Measurements from ENCODE around the gene IRF6.

DNA sequence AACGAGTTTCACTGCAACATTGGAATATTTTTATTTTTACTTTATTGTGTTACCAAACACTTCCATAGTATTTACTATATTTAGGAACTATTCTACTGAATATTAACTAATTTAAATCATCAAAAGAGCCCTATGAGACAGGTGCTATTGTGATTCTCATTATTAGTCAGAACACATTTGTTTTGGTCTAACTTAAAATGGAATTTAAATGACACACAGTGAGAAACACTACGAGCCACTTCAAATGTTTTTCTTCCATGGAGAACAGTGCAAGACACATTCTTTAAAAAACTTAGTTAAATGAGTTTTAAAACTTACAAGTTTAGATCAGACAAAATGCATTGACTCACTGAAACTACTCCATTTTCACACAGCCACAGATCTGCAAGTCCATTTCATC, 56.7 kb downstream of the IRF6 start:
- TF ChIP-seq RARB (CRISPR knock-in tag; IDR thresholded peaks at IDR 0.05) (no peak), PPARA (CRISPR knock-in tag; IDR thresholded peaks at IDR 0.05; ENCODE audit: borderline replicate concordance) (no peak), SNAI2 (CRISPR knock-in tag; IDR thresholded peaks at IDR 0.05) (no peak), ESRRG (CRISPR knock-in tag; IDR thresholded peaks at IDR 0.05) (no peak), ARNTL (CRISPR knock-in tag; IDR thresholded peaks at IDR 0.05; ENCODE audit: borderline replicate concordance, low read depth) (no peak), GLIS3 (CRISPR knock-in tag; IDR thresholded peaks at IDR 0.05) (no peak), ZNF8 (CRISPR knock-in tag; IDR thresholded peaks at IDR 0.05) (no peak), CSDC2 (CRISPR knock-in tag; IDR thresholded peaks at IDR 0.05) (no peak), ZFP30 (CRISPR knock-in tag; IDR thresholded peaks at IDR 0.05) (no peak), ZFP3 (CRISPR knock-in tag; IDR thresholded peaks at IDR 0.05) (no peak)
- TF ChIP-seq, protein P1, sequence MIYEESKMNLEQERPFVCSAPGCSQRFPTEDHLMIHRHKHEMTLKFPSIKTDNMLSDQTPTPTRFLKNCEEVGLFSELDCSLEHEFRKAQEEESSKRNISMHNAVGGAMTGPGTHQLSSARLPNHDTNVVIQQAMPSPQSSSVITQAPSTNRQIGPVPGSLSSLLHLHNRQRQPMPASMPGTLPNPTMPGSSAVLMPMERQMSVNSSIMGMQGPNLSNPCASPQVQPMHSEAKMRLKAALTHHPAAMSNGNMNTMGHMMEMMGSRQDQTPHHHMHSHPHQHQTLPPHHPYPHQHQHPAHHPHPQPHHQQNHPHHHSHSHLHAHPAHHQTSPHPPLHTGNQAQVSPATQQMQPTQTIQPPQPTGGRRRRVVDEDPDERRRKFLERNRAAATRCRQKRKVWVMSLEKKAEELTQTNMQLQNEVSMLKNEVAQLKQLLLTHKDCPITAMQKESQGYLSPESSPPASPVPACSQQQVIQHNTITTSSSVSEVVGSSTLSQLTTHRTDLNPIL (CRISPR knock-in tag; IDR thresholded peaks at IDR 0.05; ENCODE audit: low read depth) = no peak
- TF ChIP-seq, protein P2, sequence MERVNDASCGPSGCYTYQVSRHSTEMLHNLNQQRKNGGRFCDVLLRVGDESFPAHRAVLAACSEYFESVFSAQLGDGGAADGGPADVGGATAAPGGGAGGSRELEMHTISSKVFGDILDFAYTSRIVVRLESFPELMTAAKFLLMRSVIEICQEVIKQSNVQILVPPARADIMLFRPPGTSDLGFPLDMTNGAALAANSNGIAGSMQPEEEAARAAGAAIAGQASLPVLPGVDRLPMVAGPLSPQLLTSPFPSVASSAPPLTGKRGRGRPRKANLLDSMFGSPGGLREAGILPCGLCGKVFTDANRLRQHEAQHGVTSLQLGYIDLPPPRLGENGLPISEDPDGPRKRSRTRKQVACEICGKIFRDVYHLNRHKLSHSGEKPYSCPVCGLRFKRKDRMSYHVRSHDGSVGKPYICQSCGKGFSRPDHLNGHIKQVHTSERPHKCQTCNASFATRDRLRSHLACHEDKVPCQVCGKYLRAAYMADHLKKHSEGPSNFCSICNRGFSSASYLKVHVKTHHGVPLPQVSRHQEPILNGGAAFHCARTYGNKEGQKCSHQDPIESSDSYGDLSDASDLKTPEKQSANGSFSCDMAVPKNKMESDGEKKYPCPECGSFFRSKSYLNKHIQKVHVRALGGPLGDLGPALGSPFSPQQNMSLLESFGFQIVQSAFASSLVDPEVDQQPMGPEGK (CRISPR knock-in tag; IDR thresholded peaks at IDR 0.05; ENCODE audit: borderline replicate concordance) = no peak
- TF ChIP-seq, protein P3, sequence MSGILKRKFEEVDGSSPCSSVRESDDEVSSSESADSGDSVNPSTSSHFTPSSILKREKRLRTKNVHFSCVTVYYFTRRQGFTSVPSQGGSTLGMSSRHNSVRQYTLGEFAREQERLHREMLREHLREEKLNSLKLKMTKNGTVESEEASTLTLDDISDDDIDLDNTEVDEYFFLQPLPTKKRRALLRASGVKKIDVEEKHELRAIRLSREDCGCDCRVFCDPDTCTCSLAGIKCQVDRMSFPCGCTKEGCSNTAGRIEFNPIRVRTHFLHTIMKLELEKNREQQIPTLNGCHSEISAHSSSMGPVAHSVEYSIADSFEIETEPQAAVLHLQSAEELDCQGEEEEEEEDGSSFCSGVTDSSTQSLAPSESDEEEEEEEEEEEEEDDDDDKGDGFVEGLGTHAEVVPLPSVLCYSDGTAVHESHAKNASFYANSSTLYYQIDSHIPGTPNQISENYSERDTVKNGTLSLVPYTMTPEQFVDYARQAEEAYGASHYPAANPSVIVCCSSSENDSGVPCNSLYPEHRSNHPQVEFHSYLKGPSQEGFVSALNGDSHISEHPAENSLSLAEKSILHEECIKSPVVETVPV (CRISPR knock-in tag; IDR thresholded peaks at IDR 0.05) = no peak

Measured in SK-N-SH treated with all-trans-retinoic acid at 6 μM for 48 hours (cell line).